Stomach (tissue), 4 donors: Measurements from ENCODE around the gene FGGY.
A peak's percentile ranks its signal among the peaks of the same experiment; 100 is the strongest.

Experiments used
- CTCF ChIP-seq, 7 experiments: fragments of 450-650 bp in 4 of 7; fragments of 200-600 bp in 3 of 7; sonication (generic) in 3 of 7; IDR thresholded peaks; one replicate each; pipeline ENCODE4 v1.5.1; 2016 to 2019; ENCODE audit warnings: antibody characterized with exemption in 7 of 7, control low read depth in 2 of 7, mild to moderate bottlenecking in 1 of 7
- EP300 ChIP-seq: sonication (generic); formaldehyde crosslinking; IDR thresholded peaks from one replicate; pipeline ENCODE4 v1.6.1; 2017; ENCODE audit warnings: antibody characterized with exemption
- POLR2A ChIP-seq, 4 donors: fragments of 450-650 bp; IDR thresholded peaks; one replicate each; pipeline ENCODE4 v1.6.1; 2016; ENCODE audit warnings: antibody characterized with exemption in 4 of 4, control low read depth in 2 of 4, mild to moderate bottlenecking in 1 of 4, moderate library complexity in 1 of 4
- POLR2AphosphoS5 ChIP-seq, 3 donors: sonication (generic); formaldehyde crosslinking; IDR thresholded peaks; one replicate each; pipeline ENCODE4 v1.6.1; 2016; ENCODE audit warnings: antibody characterized with exemption in 3 of 3

- TF ChIP-seq POLR2A (IDR thresholded peaks at IDR 0.05) (no peak), POLR2AphosphoS5 (IDR thresholded peaks at IDR 0.05) (peak in 1 of 3 donors; percentile 23), CTCF (IDR thresholded peaks at IDR 0.05) (no peak), EP300 (no peak)
Observed at GRCh38 chr1:59298710-59299346, 1.9 kb downstream of the FGGY start.
